WTC11 (cell line): ENCODE measurements around the gene TMCC2. TPM values are rescaled to one million over a fixed set of nuclear protein-coding genes. Genes with fewer than 3 reads are reported as not detected.

Source experiments
- ATAC-seq: fragments of 200-7000 bp; cut with Tn5 transposase; 2 replicates; pipeline ENCODE4 v1.10.0; 2021; ENCODE audit warnings: mild to moderate bottlenecking, moderate library complexity
- CTCF ChIA-PET: fragments of 300-600 bp; sonication (Branson Sonifier 250); formaldehyde crosslinking; loops from one replicate; lab custom pipeline; 2021; ENCODE audit warnings: antibody characterized with exemption; lab: Charles Lee
- POLR2A ChIA-PET: fragments of 350-600 bp; sonication (Branson Sonifier 250); formaldehyde crosslinking; loops from one replicate; lab custom pipeline; 2021; ENCODE audit warnings: antibody characterized with exemption; lab: Charles Lee
- DNase-seq: peaks from one replicate; pipeline ENCODE4 v3.0.0; 2021; ENCODE audit warnings: low spot score
- H3K27ac Mint-ChIP-seq: 2 replicates; pipeline ENCODE4 v1.8.0; 2021; ENCODE audit warnings: mixed read lengths
- H3K27me3 Mint-ChIP-seq: 2 replicates; pipeline ENCODE4 v1.8.0; 2021; ENCODE audit warnings: low read depth, mild to moderate bottlenecking, moderate library complexity, mixed read lengths
- H3K36me3 Mint-ChIP-seq: 2 replicates; pipeline ENCODE4 v1.8.0; 2021; ENCODE audit warnings: mixed read lengths
- H3K4me1 Mint-ChIP-seq: 2 replicates; pipeline ENCODE4 v1.8.0; 2022; ENCODE audit warnings: mixed read lengths
- H3K4me3 Mint-ChIP-seq: 2 replicates; pipeline ENCODE4 v1.8.0; 2021; ENCODE audit warnings: mild to moderate bottlenecking, moderate library complexity, mixed read lengths
- H3K9me3 Mint-ChIP-seq: 2 replicates; pipeline ENCODE4 v1.8.0; 2021; ENCODE audit warnings: mixed read lengths
- ETV6 ChIP-seq: sonication (generic); formaldehyde crosslinking; IDR thresholded peaks from 2 replicates; pipeline ENCODE4 v1.8.1; 2022; ENCODE audit warnings: mild to moderate bottlenecking, missing genetic modification reagents
- total RNA-seq: library from RNA; stranded (reverse); gene quantifications from 3 replicates; pipeline ENCODE4 v1.2.3, GENCODE V29; 2021
- TF ChIP-seq, protein P1 (sequence below): sonication (generic); formaldehyde crosslinking; IDR thresholded peaks from 2 replicates; pipeline ENCODE4 v1.8.1; 2023; ENCODE audit warnings: mild to moderate bottlenecking, missing genetic modification reagents
- TF ChIP-seq, protein P2 (sequence below): sonication (generic); formaldehyde crosslinking; IDR thresholded peaks from 2 replicates; pipeline ENCODE4 v1.8.0; 2022; ENCODE audit warnings: mild to moderate bottlenecking, missing genetic modification reagents
- TF ChIP-seq, protein P3 (sequence below): fragments of 250-450 bp; sonication (Bioruptor Pico); IDR thresholded peaks from 2 replicates; pipeline ENCODE4 v1.9.0; 2021; ENCODE audit warnings: mild to moderate bottlenecking, borderline replicate concordance
- TF ChIP-seq, protein P4 (sequence below): sonication (generic); formaldehyde crosslinking; IDR thresholded peaks from 2 replicates; pipeline ENCODE4 v1.8.0; 2022; ENCODE audit warnings: missing genetic modification reagents
- TF ChIP-seq, protein P5 (sequence below): fragments of 250-450 bp; sonication (Bioruptor Pico); IDR thresholded peaks from 2 replicates; pipeline ENCODE4 v1.9.0; 2021; ENCODE audit warnings: mild to moderate bottlenecking
- TF ChIP-seq, protein P6 (sequence below): sonication (generic); formaldehyde crosslinking; IDR thresholded peaks from 2 replicates; pipeline ENCODE4 v1.8.1; 2022; ENCODE audit warnings: low read depth, missing genetic modification reagents, borderline replicate concordance

The TMCC2 gene
- total RNA-seq, 1 experiment from 2014 or later: 9.5 TPM

DNA sequence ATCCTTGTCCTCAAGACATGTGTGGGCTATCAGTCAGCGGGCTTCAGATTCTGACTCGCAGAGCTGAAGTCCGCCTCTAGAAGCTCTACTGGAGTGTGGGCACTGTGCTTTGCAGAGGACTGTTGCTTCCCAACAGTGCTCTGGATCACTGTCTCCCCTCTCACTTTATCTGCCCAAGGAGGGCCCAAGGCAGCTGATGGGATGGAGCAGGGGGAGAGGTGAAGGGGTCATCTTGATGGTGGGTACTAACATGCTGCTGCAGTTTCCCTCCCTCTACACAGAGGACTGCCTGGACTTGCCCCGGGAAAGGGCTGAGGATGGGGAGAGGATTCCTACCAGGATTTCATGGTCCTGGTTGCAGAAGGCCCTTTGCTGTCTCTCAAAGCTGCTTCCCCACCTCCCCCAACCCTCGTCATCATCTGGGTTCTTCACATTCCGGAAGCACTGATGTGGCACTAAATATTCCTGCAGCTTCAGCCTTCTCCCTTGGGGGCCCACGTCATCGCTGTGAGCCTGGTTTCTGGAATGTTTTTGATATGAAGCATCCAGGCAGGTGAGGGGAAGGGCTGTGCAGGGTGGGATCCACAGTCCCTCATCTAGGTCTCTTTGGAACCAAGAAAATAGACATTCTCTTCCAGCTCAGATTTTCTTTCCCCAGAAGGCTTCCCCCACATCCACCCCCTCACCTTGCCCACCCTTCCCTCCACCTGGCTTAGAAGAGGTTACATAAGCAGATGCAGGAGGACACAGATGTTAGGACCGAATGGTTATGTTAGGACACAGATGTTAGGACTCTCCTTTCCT lies 70.6 kb downstream of the TMCC2 start:
- Mint-ChIP-seq H3K27me3 (no peaks in the 10 kb centered on the region), H3K36me3 (peaks cover 7% of the 10 kb centered on the region; the same call in 1 of the 2 replicates), H3K4me3 (no peak overlapping the region), H3K9me3 (no peaks in the 10 kb centered on the region), H3K4me1 (peaks cover 84% of the 10 kb centered on the region)
- ChIA-PET CTCF (interaction anchor here (0.6 to 8.7 kb wide), 9 partner anchors 12 to 109 kb away, joined by 3 to 114 read pairs (median 6); no protein-coding TSS in a partner anchor), POLR2A (interaction anchor here (0.5 to 7.7 kb wide), 5 partner anchors 11 to 290 kb away, joined by 4 to 186 read pairs (median 46); partner anchors contain the start of gene NUAK2)
- TF ChIP-seq, protein P1, sequence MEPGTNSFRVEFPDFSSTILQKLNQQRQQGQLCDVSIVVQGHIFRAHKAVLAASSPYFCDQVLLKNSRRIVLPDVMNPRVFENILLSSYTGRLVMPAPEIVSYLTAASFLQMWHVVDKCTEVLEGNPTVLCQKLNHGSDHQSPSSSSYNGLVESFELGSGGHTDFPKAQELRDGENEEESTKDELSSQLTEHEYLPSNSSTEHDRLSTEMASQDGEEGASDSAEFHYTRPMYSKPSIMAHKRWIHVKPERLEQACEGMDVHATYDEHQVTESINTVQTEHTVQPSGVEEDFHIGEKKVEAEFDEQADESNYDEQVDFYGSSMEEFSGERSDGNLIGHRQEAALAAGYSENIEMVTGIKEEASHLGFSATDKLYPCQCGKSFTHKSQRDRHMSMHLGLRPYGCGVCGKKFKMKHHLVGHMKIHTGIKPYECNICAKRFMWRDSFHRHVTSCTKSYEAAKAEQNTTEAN (CRISPR knock-in tag): no peak
- TF ChIP-seq, protein P2, sequence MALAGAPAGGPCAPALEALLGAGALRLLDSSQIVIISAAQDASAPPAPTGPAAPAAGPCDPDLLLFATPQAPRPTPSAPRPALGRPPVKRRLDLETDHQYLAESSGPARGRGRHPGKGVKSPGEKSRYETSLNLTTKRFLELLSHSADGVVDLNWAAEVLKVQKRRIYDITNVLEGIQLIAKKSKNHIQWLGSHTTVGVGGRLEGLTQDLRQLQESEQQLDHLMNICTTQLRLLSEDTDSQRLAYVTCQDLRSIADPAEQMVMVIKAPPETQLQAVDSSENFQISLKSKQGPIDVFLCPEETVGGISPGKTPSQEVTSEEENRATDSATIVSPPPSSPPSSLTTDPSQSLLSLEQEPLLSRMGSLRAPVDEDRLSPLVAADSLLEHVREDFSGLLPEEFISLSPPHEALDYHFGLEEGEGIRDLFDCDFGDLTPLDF (CRISPR knock-in tag): no peak
- TF ChIP-seq, protein P3, sequence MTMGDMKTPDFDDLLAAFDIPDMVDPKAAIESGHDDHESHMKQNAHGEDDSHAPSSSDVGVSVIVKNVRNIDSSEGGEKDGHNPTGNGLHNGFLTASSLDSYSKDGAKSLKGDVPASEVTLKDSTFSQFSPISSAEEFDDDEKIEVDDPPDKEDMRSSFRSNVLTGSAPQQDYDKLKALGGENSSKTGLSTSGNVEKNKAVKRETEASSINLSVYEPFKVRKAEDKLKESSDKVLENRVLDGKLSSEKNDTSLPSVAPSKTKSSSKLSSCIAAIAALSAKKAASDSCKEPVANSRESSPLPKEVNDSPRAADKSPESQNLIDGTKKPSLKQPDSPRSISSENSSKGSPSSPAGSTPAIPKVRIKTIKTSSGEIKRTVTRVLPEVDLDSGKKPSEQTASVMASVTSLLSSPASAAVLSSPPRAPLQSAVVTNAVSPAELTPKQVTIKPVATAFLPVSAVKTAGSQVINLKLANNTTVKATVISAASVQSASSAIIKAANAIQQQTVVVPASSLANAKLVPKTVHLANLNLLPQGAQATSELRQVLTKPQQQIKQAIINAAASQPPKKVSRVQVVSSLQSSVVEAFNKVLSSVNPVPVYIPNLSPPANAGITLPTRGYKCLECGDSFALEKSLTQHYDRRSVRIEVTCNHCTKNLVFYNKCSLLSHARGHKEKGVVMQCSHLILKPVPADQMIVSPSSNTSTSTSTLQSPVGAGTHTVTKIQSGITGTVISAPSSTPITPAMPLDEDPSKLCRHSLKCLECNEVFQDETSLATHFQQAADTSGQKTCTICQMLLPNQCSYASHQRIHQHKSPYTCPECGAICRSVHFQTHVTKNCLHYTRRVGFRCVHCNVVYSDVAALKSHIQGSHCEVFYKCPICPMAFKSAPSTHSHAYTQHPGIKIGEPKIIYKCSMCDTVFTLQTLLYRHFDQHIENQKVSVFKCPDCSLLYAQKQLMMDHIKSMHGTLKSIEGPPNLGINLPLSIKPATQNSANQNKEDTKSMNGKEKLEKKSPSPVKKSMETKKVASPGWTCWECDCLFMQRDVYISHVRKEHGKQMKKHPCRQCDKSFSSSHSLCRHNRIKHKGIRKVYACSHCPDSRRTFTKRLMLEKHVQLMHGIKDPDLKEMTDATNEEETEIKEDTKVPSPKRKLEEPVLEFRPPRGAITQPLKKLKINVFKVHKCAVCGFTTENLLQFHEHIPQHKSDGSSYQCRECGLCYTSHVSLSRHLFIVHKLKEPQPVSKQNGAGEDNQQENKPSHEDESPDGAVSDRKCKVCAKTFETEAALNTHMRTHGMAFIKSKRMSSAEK: no peak
- TF ChIP-seq, protein P4, sequence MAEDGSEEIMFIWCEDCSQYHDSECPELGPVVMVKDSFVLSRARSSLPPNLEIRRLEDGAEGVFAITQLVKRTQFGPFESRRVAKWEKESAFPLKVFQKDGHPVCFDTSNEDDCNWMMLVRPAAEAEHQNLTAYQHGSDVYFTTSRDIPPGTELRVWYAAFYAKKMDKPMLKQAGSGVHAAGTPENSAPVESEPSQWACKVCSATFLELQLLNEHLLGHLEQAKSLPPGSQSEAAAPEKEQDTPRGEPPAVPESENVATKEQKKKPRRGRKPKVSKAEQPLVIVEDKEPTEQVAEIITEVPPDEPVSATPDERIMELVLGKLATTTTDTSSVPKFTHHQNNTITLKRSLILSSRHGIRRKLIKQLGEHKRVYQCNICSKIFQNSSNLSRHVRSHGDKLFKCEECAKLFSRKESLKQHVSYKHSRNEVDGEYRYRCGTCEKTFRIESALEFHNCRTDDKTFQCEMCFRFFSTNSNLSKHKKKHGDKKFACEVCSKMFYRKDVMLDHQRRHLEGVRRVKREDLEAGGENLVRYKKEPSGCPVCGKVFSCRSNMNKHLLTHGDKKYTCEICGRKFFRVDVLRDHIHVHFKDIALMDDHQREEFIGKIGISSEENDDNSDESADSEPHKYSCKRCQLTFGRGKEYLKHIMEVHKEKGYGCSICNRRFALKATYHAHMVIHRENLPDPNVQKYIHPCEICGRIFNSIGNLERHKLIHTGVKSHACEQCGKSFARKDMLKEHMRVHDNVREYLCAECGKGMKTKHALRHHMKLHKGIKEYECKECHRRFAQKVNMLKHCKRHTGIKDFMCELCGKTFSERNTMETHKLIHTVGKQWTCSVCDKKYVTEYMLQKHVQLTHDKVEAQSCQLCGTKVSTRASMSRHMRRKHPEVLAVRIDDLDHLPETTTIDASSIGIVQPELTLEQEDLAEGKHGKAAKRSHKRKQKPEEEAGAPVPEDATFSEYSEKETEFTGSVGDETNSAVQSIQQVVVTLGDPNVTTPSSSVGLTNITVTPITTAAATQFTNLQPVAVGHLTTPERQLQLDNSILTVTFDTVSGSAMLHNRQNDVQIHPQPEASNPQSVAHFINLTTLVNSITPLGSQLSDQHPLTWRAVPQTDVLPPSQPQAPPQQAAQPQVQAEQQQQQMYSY: no peak
- TF ChIP-seq ETV6 (CRISPR knock-in tag): 0 out of 2 replicates have a peak, but pooled peaks have one; percentile 9
- TF ChIP-seq, all 79 proteins: peak for 1
- DNase-seq (peak; percentile 67), ATAC-seq (no peak)
- peak overlapping the region; percentile 95 for H3K27ac Mint-ChIP-seq

DNA sequence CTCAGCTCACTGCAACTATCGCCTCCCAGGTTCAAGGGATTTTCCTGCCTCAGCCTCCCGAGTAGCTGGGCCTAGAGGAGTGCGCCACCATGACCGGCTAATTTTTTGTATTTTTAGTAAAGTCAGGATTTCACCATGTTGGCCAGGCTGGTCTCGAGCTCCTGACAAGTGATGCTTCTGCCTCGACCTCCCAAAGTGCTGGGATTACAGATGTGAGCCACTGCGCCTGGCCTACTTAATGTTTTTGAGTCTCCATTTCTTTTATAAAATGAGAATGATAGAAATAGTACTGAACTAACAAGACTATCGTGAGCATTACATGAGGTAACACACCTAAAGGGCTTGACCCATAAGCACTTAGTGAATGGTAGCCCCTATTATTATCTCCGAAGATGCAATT lies 72.4 kb downstream of the TMCC2 start:
- Mint-ChIP-seq H3K27me3 (no peaks in the 10 kb centered on the region), H3K4me1 (peaks cover 73% of the 10 kb centered on the region), H3K27ac (peak overlapping the region; percentile 100)
- POLR2A ChIA-PET: interaction anchor here (0.9 to 7.7 kb wide), 8 partner anchors 12 to 238 kb away, joined by 3 to 186 read pairs (median 16); partner anchors contain the start of genes NUAK2 and TMCC2
- ATAC-seq (no peak), DNase-seq (no peak)
- TF ChIP-seq, protein P5, sequence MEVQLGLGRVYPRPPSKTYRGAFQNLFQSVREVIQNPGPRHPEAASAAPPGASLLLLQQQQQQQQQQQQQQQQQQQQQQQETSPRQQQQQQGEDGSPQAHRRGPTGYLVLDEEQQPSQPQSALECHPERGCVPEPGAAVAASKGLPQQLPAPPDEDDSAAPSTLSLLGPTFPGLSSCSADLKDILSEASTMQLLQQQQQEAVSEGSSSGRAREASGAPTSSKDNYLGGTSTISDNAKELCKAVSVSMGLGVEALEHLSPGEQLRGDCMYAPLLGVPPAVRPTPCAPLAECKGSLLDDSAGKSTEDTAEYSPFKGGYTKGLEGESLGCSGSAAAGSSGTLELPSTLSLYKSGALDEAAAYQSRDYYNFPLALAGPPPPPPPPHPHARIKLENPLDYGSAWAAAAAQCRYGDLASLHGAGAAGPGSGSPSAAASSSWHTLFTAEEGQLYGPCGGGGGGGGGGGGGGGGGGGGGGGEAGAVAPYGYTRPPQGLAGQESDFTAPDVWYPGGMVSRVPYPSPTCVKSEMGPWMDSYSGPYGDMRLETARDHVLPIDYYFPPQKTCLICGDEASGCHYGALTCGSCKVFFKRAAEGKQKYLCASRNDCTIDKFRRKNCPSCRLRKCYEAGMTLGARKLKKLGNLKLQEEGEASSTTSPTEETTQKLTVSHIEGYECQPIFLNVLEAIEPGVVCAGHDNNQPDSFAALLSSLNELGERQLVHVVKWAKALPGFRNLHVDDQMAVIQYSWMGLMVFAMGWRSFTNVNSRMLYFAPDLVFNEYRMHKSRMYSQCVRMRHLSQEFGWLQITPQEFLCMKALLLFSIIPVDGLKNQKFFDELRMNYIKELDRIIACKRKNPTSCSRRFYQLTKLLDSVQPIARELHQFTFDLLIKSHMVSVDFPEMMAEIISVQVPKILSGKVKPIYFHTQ (CRISPR knock-in tag): peak; percentile 40; the same call in 1 of the 2 replicates
- TF ChIP-seq, protein P6, sequence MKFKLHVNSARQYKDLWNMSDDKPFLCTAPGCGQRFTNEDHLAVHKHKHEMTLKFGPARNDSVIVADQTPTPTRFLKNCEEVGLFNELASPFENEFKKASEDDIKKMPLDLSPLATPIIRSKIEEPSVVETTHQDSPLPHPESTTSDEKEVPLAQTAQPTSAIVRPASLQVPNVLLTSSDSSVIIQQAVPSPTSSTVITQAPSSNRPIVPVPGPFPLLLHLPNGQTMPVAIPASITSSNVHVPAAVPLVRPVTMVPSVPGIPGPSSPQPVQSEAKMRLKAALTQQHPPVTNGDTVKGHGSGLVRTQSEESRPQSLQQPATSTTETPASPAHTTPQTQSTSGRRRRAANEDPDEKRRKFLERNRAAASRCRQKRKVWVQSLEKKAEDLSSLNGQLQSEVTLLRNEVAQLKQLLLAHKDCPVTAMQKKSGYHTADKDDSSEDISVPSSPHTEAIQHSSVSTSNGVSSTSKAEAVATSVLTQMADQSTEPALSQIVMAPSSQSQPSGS (CRISPR knock-in tag): no peak
- TF ChIP-seq, all 79 proteins: peak for 1
- H3K9me3 Mint-ChIP-seq: no peaks in the 10 kb centered on the region
- peak overlapping the region; percentile 54; the same call in 1 of the 2 replicates for H3K4me3 Mint-ChIP-seq
- H3K36me3 Mint-ChIP-seq: peaks cover 19% of the 10 kb centered on the region
- CTCF ChIA-PET: interaction anchor here (0.9 to 8.7 kb wide), 10 partner anchors 12 to 185 kb away, joined by 3 to 114 read pairs (median 10); partner anchors contain the start of gene TMCC2
